Adrenal gland (tissue), 5 donors: Measurements from ENCODE around the gene SNAP25.

Source experiments
- POLR2A ChIP-seq, 2 donors: fragments of 450-650 bp; IDR thresholded peaks; one replicate each; pipeline ENCODE4 v1.6.1; 2017; ENCODE audit warnings: antibody characterized with exemption in 2 of 2, mild to moderate bottlenecking in 2 of 2, moderate library complexity in 1 of 2
- TF ChIP-seq, protein P1 (sequence below), 6 experiments: fragments of 450-650 bp in 4 of 6; fragments of 200-600 bp in 2 of 6; sonication (generic) in 1 of 6; IDR thresholded peaks; 1 replicate in 5 of 6; 2 replicates in 1 of 6; pipeline versions ENCODE4 v1.5.1 to v1.8.0; 2016 to 2021; ENCODE audit warnings: antibody characterized with exemption in 6 of 6, mild to moderate bottlenecking in 2 of 6, moderate library complexity in 1 of 6
- donor health status: DM: no; HTN: no; CAD: no.

GRCh38 chr20:10190456-10190855, 28.2 kb upstream of the SNAP25 start:
- TF ChIP-seq, protein P1, sequence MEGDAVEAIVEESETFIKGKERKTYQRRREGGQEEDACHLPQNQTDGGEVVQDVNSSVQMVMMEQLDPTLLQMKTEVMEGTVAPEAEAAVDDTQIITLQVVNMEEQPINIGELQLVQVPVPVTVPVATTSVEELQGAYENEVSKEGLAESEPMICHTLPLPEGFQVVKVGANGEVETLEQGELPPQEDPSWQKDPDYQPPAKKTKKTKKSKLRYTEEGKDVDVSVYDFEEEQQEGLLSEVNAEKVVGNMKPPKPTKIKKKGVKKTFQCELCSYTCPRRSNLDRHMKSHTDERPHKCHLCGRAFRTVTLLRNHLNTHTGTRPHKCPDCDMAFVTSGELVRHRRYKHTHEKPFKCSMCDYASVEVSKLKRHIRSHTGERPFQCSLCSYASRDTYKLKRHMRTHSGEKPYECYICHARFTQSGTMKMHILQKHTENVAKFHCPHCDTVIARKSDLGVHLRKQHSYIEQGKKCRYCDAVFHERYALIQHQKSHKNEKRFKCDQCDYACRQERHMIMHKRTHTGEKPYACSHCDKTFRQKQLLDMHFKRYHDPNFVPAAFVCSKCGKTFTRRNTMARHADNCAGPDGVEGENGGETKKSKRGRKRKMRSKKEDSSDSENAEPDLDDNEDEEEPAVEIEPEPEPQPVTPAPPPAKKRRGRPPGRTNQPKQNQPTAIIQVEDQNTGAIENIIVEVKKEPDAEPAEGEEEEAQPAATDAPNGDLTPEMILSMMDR (IDR thresholded peaks at IDR 0.05) = no peak
- no peak for TF ChIP-seq POLR2A (IDR thresholded peaks at IDR 0.05)
